HG02970 (cell line): ENCODE data around the gene SH3PXD2B.

Experiments
- ATAC-seq: cut with Tn5 transposase; IDR thresholded peaks from one replicate; pipeline ENCODE4 v1.9.1; 2021; ENCODE audit warnings: mild to moderate bottlenecking, moderate library complexity, moderate number of reproducible peaks; ENCODE audit not compliant: unreplicated experiment, low FRiP score

SH3PXD2B gene

GRCh38 chr5:172282272-172283019 is 171.9 kb downstream of the SH3PXD2B start:
- ATAC-seq: no peak

GRCh38 chr5:172281346-172281745 is 173.0 kb downstream of the SH3PXD2B start:
- no peak for ATAC-seq

- ATAC-seq: no peak
These were observed 173.4 kb downstream of the SH3PXD2B start for GRCh38 chr5:172280929-172281328.

- no peak for ATAC-seq
These were observed 174.0 kb downstream of the SH3PXD2B start for GRCh38 chr5:172280317-172280716.

GRCh38 chr5:172278356-172278755 is 176.0 kb downstream of the SH3PXD2B start:
- no peak for ATAC-seq

GRCh38 chr5:172276214-172276613 is 178.1 kb downstream of the SH3PXD2B start:
- ATAC-seq: no peak
